Smooth muscle cell (in vitro differentiated cells): Measurements from ENCODE around the gene RNU6-1. TPM values are rescaled to one million over a fixed set of nuclear protein-coding genes. Genes with fewer than 3 reads are reported as not detected.

ENCODE experiments used
- DNase-seq: peaks from one replicate; lab custom pipeline; 2025; ENCODE audit not compliant: unreplicated experiment; lab: John Stamatoyannopoulos, UW
- H2AFZ ChIP-seq: fragments of 200-600 bp; sonication (generic); 2 replicates; pipeline ENCODE4 v1.6.0; 2016; ENCODE audit warnings: antibody characterized with exemption, low read depth, mild to moderate bottlenecking
- H3F3A ChIP-seq: fragments of 200-600 bp; sonication (generic); 2 replicates; pipeline ENCODE4 v1.6.0; 2017; ENCODE audit warnings: antibody characterized with exemption, low read depth
- H3K27ac ChIP-seq: fragments of 200-600 bp; sonication (generic); 2 replicates; pipeline ENCODE4 v1.5.1; 2016; ENCODE audit warnings: low read depth, mild to moderate bottlenecking
- H3K27me3 ChIP-seq: fragments of 200-600 bp; sonication (generic); 2 replicates; pipeline ENCODE4 v1.6.1; 2016; ENCODE audit warnings: low read depth, mild to moderate bottlenecking
- H3K36me3 ChIP-seq: fragments of 200-600 bp; sonication (generic); 2 replicates; pipeline ENCODE4 v1.5.1; 2016; ENCODE audit warnings: low read depth
- H3K4me1 ChIP-seq: fragments of 200-600 bp; sonication (generic); 2 replicates; pipeline ENCODE4 v1.5.1; 2016; ENCODE audit warnings: low read depth
- H3K4me2 ChIP-seq: fragments of 200-600 bp; sonication (generic); 2 replicates; pipeline ENCODE4 v1.6.0; 2016; ENCODE audit warnings: mild to moderate bottlenecking
- H3K4me3 ChIP-seq: fragments of 200-600 bp; sonication (generic); 2 replicates; pipeline ENCODE4 v1.5.1; 2016; ENCODE audit warnings: mild to moderate bottlenecking
- H3K79me2 ChIP-seq: fragments of 200-600 bp; sonication (generic); 2 replicates; pipeline ENCODE4 v1.6.0; 2016; ENCODE audit warnings: low read depth, mild to moderate bottlenecking
- H3K9ac ChIP-seq: fragments of 200-600 bp; sonication (generic); 2 replicates; pipeline ENCODE4 v1.6.0; 2016; ENCODE audit warnings: low read depth
- H3K9me3 ChIP-seq: fragments of 200-600 bp; sonication (generic); replicated peaks from 2 replicates; pipeline ENCODE4 v1.5.1; 2016; ENCODE audit warnings: low read depth
- H4K20me1 ChIP-seq: fragments of 200-600 bp; sonication (generic); 2 replicates; pipeline ENCODE4 v1.6.0; 2016; ENCODE audit warnings: low read depth
- CTCF ChIP-seq: fragments of 200-600 bp; sonication (generic); IDR thresholded peaks from 2 replicates; pipeline ENCODE4 v1.5.1; 2017; ENCODE audit warnings: borderline replicate concordance, mild to moderate bottlenecking, antibody characterized with exemption; ENCODE audit not compliant: insufficient read depth, poor library complexity, severe bottlenecking
- WGBS: methylation state at CpG from one replicate; pipeline ENCODE4 v1.1.7; 2016; ENCODE audit warnings: low lambda C conversion rate; 5-methylcytosine and 5-hydroxymethylcytosine counted together
- polyA plus RNA-seq: library from polyadenylated mRNA; unstranded; fragments of >200 nt; fragmentation: Nextera tagmentation; extraction: Ambion mirVana; gene quantifications from 2 replicates; pipeline ENCODE4 v1.2.1, GENCODE V29; 2016
- total RNA-seq: library from RNA; depleted of rRNA; stranded (reverse); fragments of >200 nt; gene quantifications from 2 replicates; pipeline ENCODE4 v1.2.3, GENCODE V29; 2014

The RNU6-1 gene
- total and polyA plus RNA-seq, 2 experiments from 2014 or later = not detected

GRCh38 chr15:67878712-67879206, 38.9 kb upstream of the RNU6-1 start:
- no peak for TF ChIP-seq CTCF
- H3K79me2 ChIP-seq = no peaks in the 10 kb centered on the region
- 95% methylated on average over 2 of the region's 2 CpGs for WGBS
- no peak overlapping the region for H3K4me2 ChIP-seq
- H3F3A ChIP-seq = no peaks in the 10 kb centered on the region
- no peaks in the 10 kb centered on the region for H4K20me1 ChIP-seq
- no peaks in the 10 kb centered on the region for H3K36me3 ChIP-seq
- no peak overlapping the region for H3K27ac ChIP-seq
- DNase-seq = no peak
- no peak overlapping the region for H3K9ac ChIP-seq
- peaks cover 6% of the 10 kb centered on the region for H3K4me1 ChIP-seq
- no peak overlapping the region for H2AFZ ChIP-seq
- no peaks in the 10 kb centered on the region for H3K9me3 ChIP-seq
- H3K4me3 ChIP-seq = no peak overlapping the region
- H3K27me3 ChIP-seq = no peaks in the 10 kb centered on the region

GRCh38 chr15:67873777-67874176, 33.9 kb upstream of the RNU6-1 start:
- no peaks in the 10 kb centered on the region for H3K4me1 ChIP-seq

GRCh38 chr15:67870868-67871408, 31.1 kb upstream of the RNU6-1 start:
- Histone ChIP-seq H3K9me3 (no peaks in the 10 kb centered on the region), H3F3A (no peaks in the 10 kb centered on the region), H3K79me2 (no peaks in the 10 kb centered on the region), H3K4me1 (peaks cover 5% of the 10 kb centered on the region), H2AFZ (no peak overlapping the region), H3K4me3 (no peak overlapping the region), H3K4me2 (no peak overlapping the region), H4K20me1 (no peaks in the 10 kb centered on the region), H3K36me3 (no peaks in the 10 kb centered on the region), H3K27me3 (no peaks in the 10 kb centered on the region), H3K27ac (no peak overlapping the region), H3K9ac (no peak overlapping the region)
- no peak for DNase-seq
- no peak for TF ChIP-seq CTCF

More at GRCh38 chr15:67873777-67874176, 33.9 kb upstream of the RNU6-1 start:
- no peak overlapping the region for H3K4me3 ChIP-seq
- no peaks in the 10 kb centered on the region for H3K79me2 ChIP-seq
- DNase-seq = no peak
- H3K27ac ChIP-seq = no peak overlapping the region
- H3K9me3 ChIP-seq = no peaks in the 10 kb centered on the region
- 94% methylated on average over 3 of the region's 3 CpGs for WGBS
- H3F3A ChIP-seq = no peaks in the 10 kb centered on the region
- H3K4me2 ChIP-seq = no peak overlapping the region
- H3K9ac ChIP-seq = no peak overlapping the region
- no peak overlapping the region for H2AFZ ChIP-seq
- H4K20me1 ChIP-seq = no peaks in the 10 kb centered on the region
- TF ChIP-seq CTCF = no peak
- no peaks in the 10 kb centered on the region for H3K27me3 ChIP-seq
- H3K36me3 ChIP-seq = no peaks in the 10 kb centered on the region

- Histone ChIP-seq H3K36me3 (no peaks in the 10 kb centered on the region), H3K27ac (no peak overlapping the region), H3K4me3 (no peak overlapping the region), H3K9ac (no peak overlapping the region), H3F3A (no peaks in the 10 kb centered on the region), H3K4me2 (no peak overlapping the region), H3K9me3 (no peaks in the 10 kb centered on the region), H3K4me1 (peaks cover 11% of the 10 kb centered on the region), H3K79me2 (no peaks in the 10 kb centered on the region), H4K20me1 (no peaks in the 10 kb centered on the region), H2AFZ (no peak overlapping the region), H3K27me3 (no peaks in the 10 kb centered on the region)
- no peak for DNase-seq
- 76% methylated on average over 3 of the region's 3 CpGs for WGBS
- no peak for TF ChIP-seq CTCF
These were observed 29.9 kb upstream of the RNU6-1 start for GRCh38 chr15:67869701-67870100.
